Endothelial cell of hepatic sinusoid (primary cell): ENCODE results near the gene NCBP3.
"Not testable (repeated sequence)": the region's sequence is repeated elsewhere in the genome, so short reads cannot be mapped to it uniquely, and the experiment has no call there.

Experiments used
- in situ Hi-C: cut with HindIII; loops from 2 replicates; pipeline ENCODE4 v1.10.0; 2017; ENCODE audit warnings: low sequenced_read_pairs

NCBP3 gene

DNA sequence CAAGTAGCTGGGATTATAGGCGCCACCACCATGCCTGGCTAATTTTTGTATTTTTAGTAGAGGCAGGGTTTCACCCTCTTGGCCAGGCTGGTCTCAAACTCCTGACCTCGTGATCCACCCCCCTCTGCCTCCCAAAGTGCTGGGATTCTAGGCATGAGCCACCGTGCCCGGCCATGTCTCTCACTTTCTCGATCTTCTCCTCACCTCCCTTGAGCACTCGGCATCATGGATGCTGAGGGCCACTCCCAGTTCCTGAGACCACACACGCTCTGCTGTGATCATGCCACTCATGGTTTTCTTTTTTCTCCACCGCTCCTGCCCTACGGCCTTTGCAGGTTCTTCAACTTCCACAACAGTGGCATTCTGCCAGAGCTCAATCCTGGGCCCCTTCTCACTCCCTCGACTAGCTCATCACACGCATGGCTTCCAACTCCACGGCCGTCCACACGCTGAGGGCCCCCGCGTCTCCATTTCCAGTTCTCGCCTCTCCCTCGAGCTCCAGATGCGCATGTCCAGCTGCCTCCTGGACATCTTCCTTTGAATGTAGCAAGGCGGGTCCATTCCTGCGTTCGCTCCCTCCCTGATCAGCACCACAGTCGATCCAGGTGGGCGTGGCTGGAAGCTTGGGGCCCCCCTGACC is 5.5 kb upstream of the NCBP3 start:
- in situ Hi-C loops: loop anchor here (5.0 kb wide), 1 partner anchor 84 kb away; no protein-coding TSS in a partner anchor

GRCh38 chr17:3848229-3848835 is 2.3 kb upstream of the NCBP3 start:
- in situ Hi-C loops: no loop called here

- in situ Hi-C loops: no loop called here
Measured at GRCh38 chr17:3847165-3847670, 1.2 kb upstream of the NCBP3 start.

DNA sequence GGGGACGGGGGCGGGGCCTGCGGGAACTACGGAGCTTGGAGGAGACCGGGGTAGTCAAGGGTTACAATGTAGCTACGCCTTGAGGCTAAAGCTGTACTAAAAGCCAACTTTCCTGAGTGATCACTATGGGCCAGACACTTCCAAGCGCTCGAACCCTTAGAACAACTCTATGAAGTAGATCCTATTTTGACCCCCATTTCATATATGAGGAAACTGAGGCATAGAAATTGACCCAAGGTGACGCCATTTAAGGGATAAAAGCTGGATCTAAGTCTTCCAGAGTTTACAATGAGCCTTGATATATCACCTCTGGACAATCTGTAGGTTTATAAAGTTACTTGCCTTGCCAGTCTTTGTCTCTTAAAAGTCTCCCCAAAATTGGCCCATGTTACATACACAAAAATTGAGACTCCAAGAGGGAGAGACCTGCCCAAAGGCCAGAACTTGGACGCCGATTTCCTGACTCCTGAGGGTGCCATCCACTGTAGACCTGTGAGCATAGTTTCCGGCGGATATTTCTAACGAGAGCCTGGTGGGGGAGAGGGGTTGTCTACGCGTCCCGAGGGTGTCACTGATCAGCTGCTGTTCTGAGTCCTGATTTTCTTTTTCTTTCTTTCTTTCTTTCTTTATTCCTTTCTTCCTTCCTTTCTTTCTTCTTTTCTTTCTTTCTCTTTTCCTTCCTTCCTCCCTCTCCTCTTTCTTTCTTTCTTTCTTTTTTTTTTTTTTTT is 555 bp upstream of the NCBP3 start:
- in situ Hi-C loops: no loop called here

- in situ Hi-C loops: no loop called here
Measured at GRCh38 chr17:3845291-3845620, 790 bp downstream of the NCBP3 start.

GRCh38 chr17:3844556-3844955 is 1.5 kb downstream of the NCBP3 start:
- in situ Hi-C loops: not testable (repeated sequence)

DNA sequence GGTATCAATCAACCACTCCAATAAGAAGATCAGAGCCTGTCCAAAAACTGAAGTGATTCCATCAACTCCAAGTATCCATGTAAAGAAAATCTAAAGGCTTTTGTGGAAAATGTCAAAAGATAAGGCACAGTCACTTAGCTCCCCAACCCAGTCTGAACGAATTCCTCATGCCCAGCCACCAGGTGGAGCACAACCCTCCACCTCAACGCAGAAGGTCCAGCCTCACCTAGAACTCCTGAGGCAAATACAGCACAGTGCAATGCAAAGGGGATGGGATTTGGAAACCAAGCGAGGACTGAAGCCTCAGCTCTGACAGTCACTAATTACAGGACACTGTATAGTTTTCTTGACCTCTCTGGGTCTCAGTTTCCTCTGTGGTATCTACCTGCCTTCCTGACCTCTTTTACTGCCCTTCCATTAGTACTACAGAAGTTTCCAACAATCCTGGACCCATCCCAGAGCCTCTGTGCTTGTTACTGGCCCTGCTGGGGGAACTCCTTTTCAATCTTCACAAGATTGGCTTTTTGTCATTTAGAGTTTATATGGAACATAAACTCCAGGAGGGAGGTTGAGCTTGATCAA is 2.0 kb downstream of the NCBP3 start:
- in situ Hi-C loops: no loop called here

DNA sequence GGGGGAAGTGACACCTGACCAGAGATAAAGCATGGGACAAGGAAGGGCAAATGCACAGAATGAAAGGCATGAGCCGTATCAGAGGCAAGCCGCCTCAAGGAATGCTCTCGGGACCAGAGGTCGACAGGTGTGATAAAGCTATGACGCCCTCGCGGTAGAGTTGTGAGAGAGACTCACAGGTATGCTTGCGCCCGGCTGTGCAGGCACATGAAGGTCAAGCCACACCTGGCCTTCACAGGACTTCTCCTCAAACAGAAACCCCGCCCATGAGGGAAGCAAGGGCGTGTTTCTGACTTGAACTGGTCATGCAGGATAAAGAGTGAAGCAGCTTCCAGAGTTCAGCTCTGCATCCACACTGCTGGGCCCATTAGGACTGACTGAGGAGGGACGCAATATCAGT is 7.8 kb downstream of the NCBP3 start:
- in situ Hi-C loops: no loop called here

DNA sequence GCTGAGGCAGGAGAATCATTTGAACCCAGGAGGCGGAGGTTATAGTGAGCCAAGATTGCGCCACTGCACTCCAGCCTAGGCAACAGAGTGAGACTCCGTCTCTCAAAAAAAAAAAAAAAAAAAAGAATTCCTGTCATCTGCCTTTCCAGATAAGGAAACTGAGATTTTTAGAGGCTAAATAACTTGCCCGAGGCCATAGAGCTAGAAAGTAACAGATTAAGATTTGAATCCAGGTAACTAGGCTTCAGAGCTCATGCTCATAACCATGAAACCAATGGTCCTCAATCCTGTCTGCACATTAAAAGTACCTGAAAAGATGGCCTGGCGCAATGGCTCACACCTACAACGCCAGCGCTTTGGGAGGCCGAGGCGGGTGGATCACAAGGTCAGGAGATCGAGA is 9.5 kb downstream of the NCBP3 start:
- in situ Hi-C loops: no loop called here

- in situ Hi-C loops: no loop called here
Measured at GRCh38 chr17:3835410-3836229, 10.4 kb downstream of the NCBP3 start.

DNA sequence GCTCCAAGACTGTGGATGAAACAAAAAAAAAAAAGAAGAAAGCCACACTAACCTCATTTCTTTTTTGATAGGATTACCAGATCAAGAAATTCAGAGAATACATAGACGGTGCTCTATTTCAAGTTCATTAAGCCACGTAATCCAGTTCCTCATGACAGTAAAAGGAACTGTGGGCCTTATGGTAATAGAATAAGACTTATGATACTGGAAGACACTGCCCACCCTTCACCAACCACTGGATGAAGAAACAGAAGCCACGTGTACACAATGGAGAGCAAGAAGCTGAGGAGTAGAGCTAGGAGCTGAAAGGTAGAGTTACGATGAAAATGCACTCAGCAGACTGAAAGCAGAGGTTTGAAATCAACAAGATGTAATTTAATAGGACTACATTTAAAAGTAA is 11.2 kb downstream of the NCBP3 start:
- in situ Hi-C loops: no loop called here

GRCh38 chr17:3828852-3829232 is 17.2 kb downstream of the NCBP3 start:
- in situ Hi-C loops: no loop called here

GRCh38 chr17:3828151-3828851 is 17.7 kb downstream of the NCBP3 start:
- in situ Hi-C loops: no loop called here

DNA sequence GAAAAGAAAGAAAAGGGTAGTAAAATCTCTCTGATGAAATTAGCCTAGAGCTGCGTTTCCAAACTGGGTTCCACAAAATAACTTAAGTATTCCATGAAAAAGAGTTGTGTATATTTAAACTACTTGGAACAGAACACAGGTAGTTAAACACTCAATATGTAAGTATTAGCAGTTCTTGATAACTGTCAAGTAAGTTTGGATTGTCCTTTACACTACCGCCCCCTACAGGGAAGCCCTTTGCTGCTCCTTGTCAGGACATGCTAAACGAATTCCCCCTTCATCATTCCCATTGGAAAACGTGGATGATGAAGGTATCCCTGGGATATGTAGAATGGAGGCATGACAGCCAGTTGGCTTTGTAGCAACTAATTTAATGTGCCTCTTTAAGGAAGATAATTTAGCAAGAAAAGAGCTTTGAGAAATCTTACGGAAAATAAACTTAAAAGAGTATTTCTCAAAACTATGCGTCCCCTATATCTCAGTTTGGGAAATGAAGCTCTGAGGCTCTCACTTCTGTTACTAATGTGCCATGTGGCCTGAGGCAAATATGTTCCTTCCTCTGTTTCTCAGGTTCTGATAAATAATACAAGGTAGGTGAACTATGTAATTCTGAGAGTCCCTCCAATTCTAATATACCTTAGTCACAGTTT is 18.8 kb downstream of the NCBP3 start:
- in situ Hi-C loops: no loop called here

DNA sequence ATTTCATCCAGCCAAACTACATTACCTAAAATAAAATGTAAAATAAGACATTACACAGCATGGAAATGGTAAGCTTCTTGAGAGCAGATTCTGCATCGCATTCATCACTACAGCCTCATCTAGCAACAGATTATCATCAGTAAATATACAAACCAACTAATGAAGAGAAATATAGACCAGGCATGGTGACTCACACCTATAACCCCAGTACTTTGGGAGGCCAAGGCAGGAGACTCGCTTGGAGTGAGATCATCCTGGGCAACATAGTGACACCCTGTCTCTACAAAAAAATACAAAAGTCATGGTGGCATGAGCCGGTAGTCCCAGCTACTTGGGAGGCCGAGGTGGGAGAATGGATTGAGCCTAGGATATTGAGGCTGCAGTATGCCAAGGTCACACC is 19.9 kb downstream of the NCBP3 start:
- in situ Hi-C loops: no loop called here

GRCh38 chr17:3821101-3821500 is 24.9 kb downstream of the NCBP3 start:
- in situ Hi-C loops: no loop called here

DNA sequence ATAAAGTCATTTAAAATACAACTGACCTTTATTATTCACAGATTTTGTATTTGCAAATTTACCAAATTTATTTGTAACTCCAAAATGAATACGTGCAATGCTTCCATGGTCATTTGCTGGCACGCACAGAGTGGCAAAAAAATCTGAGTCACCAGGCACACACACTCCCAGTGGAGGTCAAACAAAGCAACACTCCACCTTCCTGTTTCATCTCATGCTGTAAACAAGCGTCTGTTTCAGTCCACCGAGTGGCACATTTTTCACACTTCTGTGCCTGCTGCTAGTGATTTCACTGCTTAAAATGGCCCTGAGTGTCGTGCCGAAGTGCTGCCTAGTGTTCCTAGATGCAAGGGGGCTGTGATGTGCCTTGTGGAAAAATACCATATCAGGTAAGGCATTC is 27.3 kb downstream of the NCBP3 start:
- in situ Hi-C loops: no loop called here

DNA sequence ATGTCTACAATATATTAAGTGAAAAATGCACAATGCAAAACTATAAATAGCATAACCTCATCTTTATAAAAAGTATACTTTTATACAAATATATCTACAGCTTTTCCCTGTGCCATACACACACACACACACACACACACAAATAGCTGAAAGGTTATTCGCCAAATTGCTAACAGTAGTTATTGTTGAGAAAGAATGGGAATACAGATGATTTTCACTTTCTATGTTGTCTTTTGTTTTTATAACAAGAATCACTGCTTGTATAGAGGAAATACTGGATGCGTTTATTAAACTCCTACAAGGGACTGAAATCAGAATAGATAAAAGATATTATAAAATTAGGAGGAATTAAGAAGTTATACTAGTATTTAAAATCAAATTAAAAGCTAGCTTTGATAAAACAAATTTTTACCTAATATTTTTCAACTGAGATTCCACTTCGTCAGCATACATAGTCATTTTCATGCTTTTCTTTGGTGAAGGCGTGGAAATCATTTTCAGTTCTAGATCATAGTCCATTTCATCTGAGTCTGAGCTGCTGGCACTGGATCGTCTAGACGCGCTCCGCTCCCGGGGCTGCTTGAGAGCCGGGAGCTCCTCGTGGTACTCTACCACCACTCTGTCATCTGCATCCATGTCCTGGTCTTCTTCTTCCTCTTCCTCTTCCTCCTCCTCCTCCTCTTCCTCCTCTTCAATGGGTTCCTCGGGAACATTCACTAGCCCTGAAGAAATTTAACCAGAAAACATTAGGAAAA is 28.0 kb downstream of the NCBP3 start:
- in situ Hi-C loops: no loop called here

DNA sequence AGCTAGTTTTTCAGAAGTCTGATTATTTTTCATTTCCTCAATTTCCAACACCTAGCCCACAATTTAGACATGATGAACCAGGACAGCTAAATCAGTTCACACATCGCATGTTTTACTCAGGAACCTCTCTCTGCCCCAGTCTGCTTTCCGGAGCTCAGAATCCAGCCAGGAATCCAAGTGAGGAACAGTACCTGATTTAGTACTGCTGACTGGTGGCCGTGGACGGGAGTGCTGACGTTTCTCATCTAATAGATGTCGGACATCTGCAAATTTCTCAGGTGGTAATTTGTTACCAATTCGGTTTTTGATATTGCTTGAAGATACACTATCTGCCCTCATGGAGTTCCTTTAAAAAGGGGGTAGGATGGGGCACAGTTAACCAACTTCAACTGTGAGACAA is 30.1 kb downstream of the NCBP3 start:
- in situ Hi-C loops: no loop called here
